Breast epithelium (tissue), 3 donors: ENCODE measurements around the gene PEMT.

Experiments used
- CTCF ChIP-seq, 3 donors: fragments of 450-650 bp; IDR thresholded peaks; one replicate each; pipeline ENCODE4 v1.5.1; 2016 to 2017; ENCODE audit warnings: antibody characterized with exemption in 3 of 3, mild to moderate bottlenecking in 3 of 3, moderate library complexity in 3 of 3
- POLR2A ChIP-seq: fragments of 450-650 bp; IDR thresholded peaks from one replicate; pipeline ENCODE4 v1.6.1; 2016; ENCODE audit warnings: antibody characterized with exemption, mild to moderate bottlenecking, moderate library complexity
- POLR2AphosphoS5 ChIP-seq, 3 donors: sonication (generic); formaldehyde crosslinking; IDR thresholded peaks; one replicate each; pipeline ENCODE4 v1.6.1; 2017; ENCODE audit warnings: antibody characterized with exemption in 3 of 3

- TF ChIP-seq POLR2AphosphoS5 (IDR thresholded peaks at IDR 0.05) (no peak), POLR2A (no peak), CTCF (IDR thresholded peaks at IDR 0.05) (no peak)
Measured at GRCh38 chr17:17480593-17481148, 110.8 kb downstream of the PEMT start.
